Smooth muscle cell (in vitro differentiated cells): Measurements from ENCODE around the gene SNED1. TPM values are rescaled to one million over a fixed set of nuclear protein-coding genes. Genes with fewer than 3 reads are reported as not detected.

ENCODE experiments used
- DNase-seq: peaks from one replicate; lab custom pipeline; 2025; ENCODE audit not compliant: unreplicated experiment; lab: John Stamatoyannopoulos, UW
- H2AFZ ChIP-seq: fragments of 200-600 bp; sonication (generic); 2 replicates; pipeline ENCODE4 v1.6.0; 2016; ENCODE audit warnings: antibody characterized with exemption, low read depth, mild to moderate bottlenecking
- H3F3A ChIP-seq: fragments of 200-600 bp; sonication (generic); 2 replicates; pipeline ENCODE4 v1.6.0; 2017; ENCODE audit warnings: antibody characterized with exemption, low read depth
- H3K27ac ChIP-seq: fragments of 200-600 bp; sonication (generic); 2 replicates; pipeline ENCODE4 v1.5.1; 2016; ENCODE audit warnings: low read depth, mild to moderate bottlenecking
- H3K27me3 ChIP-seq: fragments of 200-600 bp; sonication (generic); 2 replicates; pipeline ENCODE4 v1.6.1; 2016; ENCODE audit warnings: low read depth, mild to moderate bottlenecking
- H3K36me3 ChIP-seq: fragments of 200-600 bp; sonication (generic); 2 replicates; pipeline ENCODE4 v1.5.1; 2016; ENCODE audit warnings: low read depth
- H3K4me1 ChIP-seq: fragments of 200-600 bp; sonication (generic); 2 replicates; pipeline ENCODE4 v1.5.1; 2016; ENCODE audit warnings: low read depth
- H3K4me2 ChIP-seq: fragments of 200-600 bp; sonication (generic); 2 replicates; pipeline ENCODE4 v1.6.0; 2016; ENCODE audit warnings: mild to moderate bottlenecking
- H3K4me3 ChIP-seq: fragments of 200-600 bp; sonication (generic); 2 replicates; pipeline ENCODE4 v1.5.1; 2016; ENCODE audit warnings: mild to moderate bottlenecking
- H3K79me2 ChIP-seq: fragments of 200-600 bp; sonication (generic); 2 replicates; pipeline ENCODE4 v1.6.0; 2016; ENCODE audit warnings: low read depth, mild to moderate bottlenecking
- H3K9ac ChIP-seq: fragments of 200-600 bp; sonication (generic); 2 replicates; pipeline ENCODE4 v1.6.0; 2016; ENCODE audit warnings: low read depth
- H3K9me3 ChIP-seq: fragments of 200-600 bp; sonication (generic); replicated peaks from 2 replicates; pipeline ENCODE4 v1.5.1; 2016; ENCODE audit warnings: low read depth
- H4K20me1 ChIP-seq: fragments of 200-600 bp; sonication (generic); 2 replicates; pipeline ENCODE4 v1.6.0; 2016; ENCODE audit warnings: low read depth
- CTCF ChIP-seq: fragments of 200-600 bp; sonication (generic); IDR thresholded peaks from 2 replicates; pipeline ENCODE4 v1.5.1; 2017; ENCODE audit warnings: borderline replicate concordance, mild to moderate bottlenecking, antibody characterized with exemption; ENCODE audit not compliant: insufficient read depth, poor library complexity, severe bottlenecking
- WGBS: methylation state at CpG from one replicate; pipeline ENCODE4 v1.1.7; 2016; ENCODE audit warnings: low lambda C conversion rate; 5-methylcytosine and 5-hydroxymethylcytosine counted together
- polyA plus RNA-seq: library from polyadenylated mRNA; unstranded; fragments of >200 nt; fragmentation: Nextera tagmentation; extraction: Ambion mirVana; gene quantifications from 2 replicates; pipeline ENCODE4 v1.2.1, GENCODE V29; 2016
- total RNA-seq: library from RNA; depleted of rRNA; stranded (reverse); fragments of >200 nt; gene quantifications from 2 replicates; pipeline ENCODE4 v1.2.3, GENCODE V29; 2014

The SNED1 gene
- total and polyA plus RNA-seq, 2 experiments from 2014 or later, result 0.36 to 3.0 TPM

GRCh38 chr2:240991378-240992263 lies 6.8 kb upstream of the SNED1 start:
- H3K4me2 ChIP-seq, result no peak overlapping the region

GRCh38 chr2:240992572-240993291 lies 5.7 kb upstream of the SNED1 start:
- H3K4me3 ChIP-seq, result no peak overlapping the region
- no peak for DNase-seq
- WGBS, result 87% methylated on average over 20 of the region's 20 CpGs
- H3K36me3 ChIP-seq, result no peaks in the 10 kb centered on the region
- H3K27me3 ChIP-seq, result no peaks in the 10 kb centered on the region
- H3K4me1 ChIP-seq, result no peaks in the 10 kb centered on the region
- no peaks in the 10 kb centered on the region for H3K79me2 ChIP-seq
- H2AFZ ChIP-seq, result no peak overlapping the region
- H3K27ac ChIP-seq, result no peak overlapping the region
- no peak overlapping the region for H3K4me2 ChIP-seq
- TF ChIP-seq CTCF, result no peak
- H4K20me1 ChIP-seq, result no peaks in the 10 kb centered on the region
- H3F3A ChIP-seq, result no peaks in the 10 kb centered on the region
- H3K9ac ChIP-seq, result no peak overlapping the region
- no peaks in the 10 kb centered on the region for H3K9me3 ChIP-seq

More at GRCh38 chr2:240991378-240992263, 6.8 kb upstream of the SNED1 start:
- no peaks in the 10 kb centered on the region for H4K20me1 ChIP-seq
- no peaks in the 10 kb centered on the region for H3F3A ChIP-seq
- H2AFZ ChIP-seq, result no peak overlapping the region
- no peak overlapping the region for H3K4me3 ChIP-seq
- H3K36me3 ChIP-seq, result no peaks in the 10 kb centered on the region
- H3K27ac ChIP-seq, result no peak overlapping the region
- no peak overlapping the region for H3K9ac ChIP-seq
- DNase-seq, result no peak
- WGBS, result 68% methylated on average over 33 of the region's 33 CpGs
- H3K4me1 ChIP-seq, result no peaks in the 10 kb centered on the region
- no peaks in the 10 kb centered on the region for H3K79me2 ChIP-seq
- H3K27me3 ChIP-seq, result no peaks in the 10 kb centered on the region
- no peaks in the 10 kb centered on the region for H3K9me3 ChIP-seq
- TF ChIP-seq CTCF, result no peak

- no peaks in the 10 kb centered on the region for H3F3A ChIP-seq
- no peak overlapping the region for H3K9ac ChIP-seq
- WGBS, result 93% methylated on average over 19 of the region's 19 CpGs
- H3K36me3 ChIP-seq, result no peaks in the 10 kb centered on the region
- no peaks in the 10 kb centered on the region for H3K4me1 ChIP-seq
- no peaks in the 10 kb centered on the region for H3K9me3 ChIP-seq
- TF ChIP-seq CTCF, result no peak
- no peaks in the 10 kb centered on the region for H3K79me2 ChIP-seq
- no peak overlapping the region for H3K4me3 ChIP-seq
- H3K4me2 ChIP-seq, result no peak overlapping the region
- no peaks in the 10 kb centered on the region for H3K27me3 ChIP-seq
- H3K27ac ChIP-seq, result no peak overlapping the region
- DNase-seq, result no peak
- no peaks in the 10 kb centered on the region for H4K20me1 ChIP-seq
- no peak overlapping the region for H2AFZ ChIP-seq
Measured at GRCh38 chr2:240993446-240994170, 4.8 kb upstream of the SNED1 start.
